Measurements from ENCODE around the gene PTPRG.
A peak's percentile ranks its signal among the peaks of the same experiment; 100 is the strongest.

Gene PTPRG

DNA sequence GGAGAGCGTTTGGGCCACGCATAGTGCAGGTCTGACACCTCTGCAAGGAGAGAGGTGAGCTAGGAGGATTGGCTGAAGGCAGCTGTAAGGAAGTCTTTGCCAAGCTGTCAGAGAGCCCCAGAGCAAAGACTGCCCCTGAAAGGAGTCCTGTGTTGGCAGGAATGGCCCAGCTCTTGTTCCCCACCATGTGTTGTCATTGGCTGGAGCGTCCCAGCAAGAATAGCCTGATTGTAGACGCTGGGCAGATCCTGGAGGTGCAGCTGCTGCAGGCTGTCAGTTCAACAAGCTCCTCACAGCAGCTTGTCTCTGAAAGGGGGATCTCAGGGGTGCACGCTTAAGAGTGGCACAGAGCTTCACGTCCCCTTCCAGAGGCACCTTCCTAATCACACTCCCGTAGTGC lies 574.4 kb downstream of the PTPRG start:
- H3K27ac ChIP-seq, result no peak overlapping the region
- peaks cover 0 to 66% (median 16%) of the 10 kb centered on the region in 10 experiments; a peak in 12 of 20 replicates for H3K4me1 ChIP-seq
- H3K4me3 ChIP-seq, result no peak overlapping the region
- no peaks in the 10 kb centered on the region; a peak in 1 of 22 replicates for H3K9me3 ChIP-seq (replicated peaks in 1 of 11)
- peaks cover 0 to 22% (median 0%) of the 10 kb centered on the region in 11 experiments; a peak in 6 of 22 replicates for H3K36me3 ChIP-seq
- no peaks in the 10 kb centered on the region for H3K27me3 ChIP-seq
- no peak for TF ChIP-seq Cebpa-rat (IDR thresholded peaks at IDR 0.05)
- H3K4me2 ChIP-seq, result peak overlapping the region in 3 of 11 experiments; percentile 12 to 75 (median 48); a peak in 6 of 22 replicates
- H3K9ac ChIP-seq, result no peak overlapping the region
- H4K20me1 ChIP-seq, result no peaks in the 10 kb centered on the region

DNA sequence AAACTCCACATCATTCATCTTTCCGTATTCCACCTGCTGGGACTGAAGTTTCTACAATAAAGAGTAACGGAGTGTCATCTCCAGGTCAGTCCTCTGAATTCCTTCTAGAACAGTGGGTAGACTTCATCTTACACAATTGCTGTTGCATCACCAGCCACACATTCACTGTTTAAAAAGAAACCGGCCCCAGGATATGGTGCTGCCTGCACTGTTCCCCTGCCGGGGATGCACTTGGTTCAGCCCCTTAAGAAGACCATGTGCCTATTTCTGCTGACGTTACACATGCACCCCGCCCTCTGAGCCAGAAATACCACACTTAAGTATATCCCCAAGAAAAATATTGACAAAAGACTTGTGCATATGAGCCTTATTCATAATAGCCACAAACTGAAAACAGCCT lies 578.6 kb downstream of the PTPRG start:
- Histone ChIP-seq H3K9ac (no peak overlapping the region), H3K4me3 (no peak overlapping the region), H4K20me1 (no peaks in the 10 kb centered on the region), H3K27me3 (no peaks in the 10 kb centered on the region), H3K4me2 (peak overlapping the region in 3 of 11 experiments; percentile 1 to 13 (median 12); a peak in 3 of 22 replicates), H3K4me1 (peaks cover 8 to 51% (median 22%) of the 10 kb centered on the region in 10 experiments; a peak in 17 of 20 replicates), H3K9me3 (replicated peaks in 1 of 11) (no peaks in the 10 kb centered on the region; a peak in 1 of 22 replicates), H3K27ac (no peak overlapping the region; a peak in 1 of 22 replicates), H3K36me3 (peaks cover 0 to 22% (median 0%) of the 10 kb centered on the region in 11 experiments; a peak in 6 of 22 replicates)
- peak in 1 of 11 experiments; percentile 23; a peak in 1 of 22 replicates for TF ChIP-seq Cebpa-rat (IDR thresholded peaks at IDR 0.05)

DNA sequence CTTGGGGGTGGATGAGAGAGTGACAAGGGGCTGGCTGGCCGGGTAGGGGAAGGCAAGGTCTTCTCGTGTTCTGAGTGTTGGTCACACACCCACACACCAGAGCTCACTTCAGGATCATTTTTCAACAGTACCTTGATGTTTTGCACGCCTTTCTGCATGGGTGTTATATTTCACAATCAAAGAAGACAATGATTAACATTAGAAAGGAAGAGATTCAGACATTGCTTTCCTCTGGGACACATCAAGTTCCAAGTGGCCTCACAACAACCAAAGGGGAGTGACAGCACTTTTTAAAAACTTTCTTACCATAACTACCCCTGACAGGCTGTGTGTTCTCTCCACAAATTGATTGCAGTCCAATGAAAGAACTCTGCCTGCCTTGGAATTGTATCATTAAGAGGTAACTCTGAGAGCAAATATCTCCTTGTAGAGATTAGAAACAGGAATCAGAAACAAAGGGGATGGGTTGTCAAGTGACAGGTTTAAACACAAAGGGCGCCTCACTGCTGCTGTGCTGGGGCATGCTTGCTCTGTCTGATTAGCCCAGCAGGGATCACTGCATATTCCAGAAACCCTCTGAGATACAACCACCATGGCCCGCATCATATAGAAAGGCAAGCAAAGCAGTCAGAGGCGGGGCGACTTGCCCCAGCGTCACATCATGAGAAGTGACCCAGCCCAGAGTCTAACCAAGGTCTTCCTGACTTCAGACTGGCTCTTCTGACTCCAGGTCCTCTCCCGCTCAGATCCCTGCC lies 581.1 kb downstream of the PTPRG start:
- no peak overlapping the region for H3K9ac ChIP-seq
- H3K36me3 ChIP-seq, result peaks cover 0 to 20% (median 0%) of the 10 kb centered on the region in 11 experiments; a peak in 5 of 22 replicates
- no peak overlapping the region for H3K4me3 ChIP-seq
- peak overlapping the region in 3 of 11 experiments; percentile 29 to 64 (median 63); a peak in 6 of 22 replicates for H3K27ac ChIP-seq
- H3K9me3 ChIP-seq (replicated peaks in 1 of 11), result no peaks in the 10 kb centered on the region
- peak in 1 of 11 experiments; percentile 53; a peak in 1 of 22 replicates for TF ChIP-seq Cebpa-rat (IDR thresholded peaks at IDR 0.05)
- no peaks in the 10 kb centered on the region for H3K27me3 ChIP-seq
- peak overlapping the region in 8 of 11 experiments; percentile 1 to 36 (median 19); a peak in 9 of 22 replicates for H3K4me2 ChIP-seq
- H3K4me1 ChIP-seq, result peaks cover 8 to 49% (median 25%) of the 10 kb centered on the region in 10 experiments; a peak in 17 of 20 replicates
- H4K20me1 ChIP-seq, result no peaks in the 10 kb centered on the region

DNA sequence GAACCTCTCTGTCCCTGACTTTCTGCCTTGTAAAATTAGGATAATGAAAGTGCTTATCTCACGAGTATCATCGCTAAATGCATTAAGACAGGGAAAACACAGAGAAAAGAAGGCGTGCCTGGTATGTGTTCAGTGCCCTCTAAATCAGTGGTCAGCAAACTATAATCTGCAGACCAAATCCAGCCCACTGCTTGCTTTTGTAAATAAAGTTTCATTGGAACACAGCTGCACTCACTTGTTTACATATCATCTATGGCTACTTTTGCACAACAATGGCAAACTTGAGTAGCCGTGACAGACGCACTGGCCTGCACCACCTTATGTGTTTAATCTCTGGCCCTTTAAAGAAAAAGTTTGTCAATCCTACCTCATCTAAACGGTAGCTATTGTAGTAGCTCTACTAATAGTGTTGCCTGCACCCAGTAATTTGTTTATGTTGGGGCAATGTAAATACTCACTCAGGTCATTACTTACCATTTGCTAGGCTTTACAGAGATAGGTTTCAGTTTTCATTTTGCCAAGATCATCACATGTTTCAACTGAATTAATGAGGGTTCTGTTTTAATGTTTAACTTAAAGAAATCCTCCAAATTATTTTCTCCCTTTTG lies 582.6 kb downstream of the PTPRG start:
- Histone ChIP-seq H3K36me3 (peaks cover 0 to 14% (median 0%) of the 10 kb centered on the region in 11 experiments; a peak in 5 of 22 replicates), H3K9ac (no peak overlapping the region), H3K4me2 (peak overlapping the region in 5 of 11 experiments; percentile 1 to 38 (median 18); a peak in 3 of 22 replicates), H3K27ac (no peak overlapping the region), H3K4me1 (peaks cover 8 to 48% (median 25%) of the 10 kb centered on the region in 10 experiments; a peak in 17 of 20 replicates), H3K27me3 (no peaks in the 10 kb centered on the region), H3K4me3 (no peak overlapping the region), H3K9me3 (replicated peaks in 1 of 11) (no peaks in the 10 kb centered on the region), H4K20me1 (no peaks in the 10 kb centered on the region)
- TF ChIP-seq Cebpa-rat (IDR thresholded peaks at IDR 0.05), result no peak

DNA sequence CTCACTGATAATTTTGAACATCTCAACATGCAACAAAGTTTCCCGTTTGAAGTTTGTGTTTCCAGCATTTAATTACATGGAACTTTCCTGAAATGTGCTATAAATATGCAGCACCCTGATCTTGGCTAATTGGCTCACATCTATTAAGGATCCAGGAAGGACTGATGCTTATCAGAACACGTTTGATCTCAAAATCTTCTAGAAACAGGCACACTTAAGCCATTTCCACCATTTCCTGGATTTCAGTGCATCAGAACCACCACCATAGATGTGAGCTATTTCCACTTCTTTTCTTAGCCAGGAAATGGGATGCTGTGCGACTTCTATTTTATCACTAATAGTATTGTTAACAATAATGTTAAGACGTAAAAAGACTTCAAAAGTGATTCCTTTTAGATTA lies 583.1 kb downstream of the PTPRG start:
- peaks cover 8 to 46% (median 25%) of the 10 kb centered on the region in 10 experiments; a peak in 17 of 20 replicates for H3K4me1 ChIP-seq
- no peaks in the 10 kb centered on the region for H4K20me1 ChIP-seq
- no peak overlapping the region for H3K4me3 ChIP-seq
- no peaks in the 10 kb centered on the region for H3K27me3 ChIP-seq
- no peak for TF ChIP-seq Cebpa-rat (IDR thresholded peaks at IDR 0.05)
- H3K9ac ChIP-seq, result no peak overlapping the region
- no peaks in the 10 kb centered on the region for H3K9me3 ChIP-seq (replicated peaks in 1 of 11)
- peak overlapping the region in 8 of 11 experiments; percentile 1 to 38 (median 16); a peak in 7 of 22 replicates for H3K4me2 ChIP-seq
- no peak overlapping the region for H3K27ac ChIP-seq
- H3K36me3 ChIP-seq, result peaks cover 0 to 14% (median 0%) of the 10 kb centered on the region in 11 experiments; a peak in 5 of 22 replicates

DNA sequence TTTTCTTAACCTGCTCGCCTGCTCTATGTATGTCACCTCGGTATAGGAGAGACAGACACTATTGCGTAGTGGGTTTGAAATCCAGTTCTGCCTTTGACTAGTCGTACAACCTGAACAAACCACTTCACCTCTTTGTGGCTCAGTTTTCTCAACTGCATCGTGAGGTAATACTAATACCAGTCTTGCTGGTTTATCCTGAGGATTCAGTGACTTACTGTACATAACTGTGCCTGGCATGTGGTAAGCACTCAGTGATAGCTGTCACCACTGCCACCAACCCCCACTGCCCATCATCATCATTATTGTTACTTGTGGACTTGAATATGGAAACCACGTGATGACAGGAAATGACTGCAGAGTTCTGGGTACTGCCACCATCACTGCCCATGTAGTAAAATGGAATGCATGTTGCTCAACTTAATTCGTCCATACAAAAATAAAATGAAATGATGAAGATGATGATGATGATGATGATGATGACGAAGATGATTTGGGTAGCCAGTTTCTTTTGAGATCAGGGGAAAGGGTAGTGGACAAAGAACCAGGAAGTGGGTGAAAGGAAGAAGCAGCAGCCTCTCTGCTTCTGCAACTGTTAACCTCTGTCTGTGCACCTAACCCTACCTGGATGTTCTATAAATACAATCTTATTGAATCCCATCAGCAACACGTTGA lies 583.9 kb downstream of the PTPRG start:
- Histone ChIP-seq H3K4me2 (peak overlapping the region in 9 of 11 experiments; percentile 12 to 38 (median 20); a peak in 10 of 22 replicates), H3K4me1 (peaks cover 8 to 47% (median 24%) of the 10 kb centered on the region in 10 experiments; a peak in 16 of 20 replicates), H3K27ac (peak overlapping the region in 1 of 11 experiments; percentile 30; a peak in 1 of 22 replicates), H3K36me3 (peaks cover 0 to 14% (median 0%) of the 10 kb centered on the region in 11 experiments; a peak in 1 of 22 replicates), H4K20me1 (no peaks in the 10 kb centered on the region), H3K9me3 (replicated peaks in 1 of 11) (no peaks in the 10 kb centered on the region), H3K27me3 (no peaks in the 10 kb centered on the region), H3K4me3 (no peak overlapping the region), H3K9ac (no peak overlapping the region)
- TF ChIP-seq Cebpa-rat (IDR thresholded peaks at IDR 0.05), result no peak

DNA sequence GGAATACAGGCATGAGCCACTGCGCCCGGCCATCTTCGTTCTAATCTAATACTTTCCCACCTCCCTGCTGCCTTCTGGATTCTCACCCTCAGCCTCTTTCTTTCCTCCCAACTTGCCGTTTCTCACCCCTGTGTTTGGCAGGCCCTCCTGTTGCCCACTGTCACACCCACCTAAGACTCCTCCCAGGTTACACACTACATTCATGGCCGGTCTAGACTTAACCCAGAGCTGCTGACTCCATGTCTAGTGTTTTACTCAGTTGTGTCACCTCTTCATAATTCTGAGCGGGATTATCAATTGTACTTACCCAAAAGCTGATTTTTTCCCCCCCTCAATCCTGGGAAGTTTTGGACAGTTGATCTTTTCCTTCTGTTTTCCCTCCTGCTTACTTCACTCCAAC lies 588.2 kb downstream of the PTPRG start:
- H3K36me3 ChIP-seq, result peaks cover 0 to 16% (median 0%) of the 10 kb centered on the region in 11 experiments; a peak in 2 of 22 replicates
- H3K9me3 ChIP-seq (replicated peaks in 1 of 11), result no peaks in the 10 kb centered on the region
- no peaks in the 10 kb centered on the region for H3K27me3 ChIP-seq
- H3K9ac ChIP-seq, result no peak overlapping the region
- H3K4me3 ChIP-seq, result no peak overlapping the region
- no peak for TF ChIP-seq Cebpa-rat (IDR thresholded peaks at IDR 0.05)
- peak overlapping the region in 2 of 11 experiments; percentile 12 to 22; a peak in 3 of 22 replicates for H3K4me2 ChIP-seq
- peaks cover 1 to 29% (median 10%) of the 10 kb centered on the region in 10 experiments; a peak in 15 of 20 replicates for H3K4me1 ChIP-seq
- no peak overlapping the region for H3K27ac ChIP-seq
- H4K20me1 ChIP-seq, result no peaks in the 10 kb centered on the region

DNA sequence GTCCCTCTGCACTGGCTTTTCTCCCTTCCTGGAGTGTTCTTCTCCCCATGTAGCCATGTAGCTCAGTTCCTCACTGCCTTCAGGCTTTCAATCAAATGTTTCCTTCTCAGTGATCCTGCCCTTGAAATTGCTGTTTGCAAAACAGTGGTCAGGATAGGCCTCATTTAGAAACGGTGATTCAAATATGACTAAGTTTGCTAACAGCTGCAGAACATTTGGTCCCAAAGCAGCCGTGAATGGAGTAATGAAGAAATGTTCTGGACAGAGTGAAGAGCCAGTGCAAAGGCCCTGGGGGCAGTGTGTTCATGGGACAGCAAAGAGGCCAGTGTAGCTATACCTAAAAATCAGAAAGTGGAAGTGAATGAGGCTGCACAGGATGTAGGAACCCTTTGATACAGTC lies 588.6 kb downstream of the PTPRG start:
- Histone ChIP-seq H3K9ac (no peak overlapping the region), H4K20me1 (no peaks in the 10 kb centered on the region), H3K36me3 (peaks cover 0 to 16% (median 0%) of the 10 kb centered on the region in 11 experiments; a peak in 2 of 22 replicates), H3K27ac (no peak overlapping the region), H3K9me3 (replicated peaks in 1 of 11) (no peaks in the 10 kb centered on the region), H3K4me1 (peaks cover 0 to 25% (median 7%) of the 10 kb centered on the region in 10 experiments; a peak in 12 of 20 replicates), H3K27me3 (no peaks in the 10 kb centered on the region), H3K4me3 (no peak overlapping the region), H3K4me2 (peak overlapping the region in 2 of 11 experiments; percentile 12 to 22; a peak in 2 of 22 replicates)
- TF ChIP-seq Cebpa-rat (IDR thresholded peaks at IDR 0.05), result no peak

All from BLaER1 treated with 17β-estradiol and CSF1 and Interleukin-3, amounts not matched to agents 10 nM and 100 nM (cell line).